ENCODE measurements around the gene PZP. TPM values are rescaled to one million over a fixed set of nuclear protein-coding genes. Genes with fewer than 3 reads are reported as not detected.

The PZP gene
- total and polyA plus RNA-seq, 2 experiments from 2014 or later = 0.92 TPM; not detected in 1

DNA sequence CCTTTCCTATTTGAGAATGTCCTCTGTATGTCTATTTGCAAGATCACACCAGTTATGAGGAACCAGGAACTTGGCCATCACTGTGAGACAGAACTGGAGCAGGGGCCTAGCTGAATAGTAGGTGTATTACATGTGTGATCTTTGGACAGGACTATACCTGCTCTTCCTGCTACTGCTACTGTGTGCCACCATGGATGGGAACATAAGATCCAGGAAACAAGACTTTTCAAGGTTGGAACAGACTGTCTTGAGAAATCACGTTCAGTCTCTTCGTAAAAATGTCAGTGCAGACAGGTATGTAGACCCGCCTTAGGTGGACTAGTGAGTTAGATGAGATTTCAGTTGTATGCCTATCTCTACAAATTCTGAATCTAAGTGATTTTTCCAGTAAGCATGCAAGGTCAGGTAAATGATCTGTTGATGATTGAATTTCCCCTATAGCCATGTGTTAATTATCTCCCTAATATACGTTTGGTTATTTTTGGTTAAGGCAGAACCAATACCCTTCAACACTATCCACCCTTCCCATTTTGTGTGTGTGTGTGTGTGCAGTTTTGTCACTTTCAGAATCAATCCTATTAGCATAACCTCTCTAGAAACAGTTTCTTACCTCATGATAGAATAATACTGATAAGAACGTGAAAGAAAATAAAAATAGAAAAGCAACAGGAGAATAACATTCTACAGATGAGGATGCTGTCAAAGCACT is 99.5 kb downstream of the PZP start:
- Histone ChIP-seq H2AFZ (no peak overlapping the region), H3K4me1 (ENCODE audit: insufficient read depth) (no peaks in the 10 kb centered on the region), H4K20me1 (replicated peaks; ENCODE audit: insufficient read depth) (no peaks in the 10 kb centered on the region), H3K4me3 (no peak overlapping the region), H3K36me3 (ENCODE audit: insufficient read depth) (no peaks in the 10 kb centered on the region), H3F3A (replicated peaks; ENCODE audit: low read depth) (no peaks in the 10 kb centered on the region), H3K9me2 (ENCODE audit: insufficient read depth) (peaks cover 2% of the 10 kb centered on the region; the same call in 1 of the 2 replicates), H3K79me2 (replicated peaks; ENCODE audit: insufficient read depth) (no peaks in the 10 kb centered on the region), H3K27ac (ENCODE audit: low read depth) (no peak overlapping the region), H3K4me2 (no peak overlapping the region), H3K27me3 (ENCODE audit: insufficient read depth) (no peaks in the 10 kb centered on the region; the same call in 1 of the 2 replicates)
- no peak for ATAC-seq
- TF ChIP-seq ZNF331 (CRISPR knock-in tag; IDR thresholded peaks at IDR 0.05; ENCODE audit: low read depth) (no peak), NANOG (IDR thresholded peaks at IDR 0.05; ENCODE audit: borderline replicate concordance) (no peak), ZNF114 (CRISPR knock-in tag; IDR thresholded peaks at IDR 0.05) (no peak), JUNB (IDR thresholded peaks at IDR 0.05; ENCODE audit: unreplicated experiment) (no peak), EZH2phosphoT487 (IDR thresholded peaks at IDR 0.05; ENCODE audit: unreplicated experiment) (no peak), POLR2AphosphoS5 (IDR thresholded peaks at IDR 0.05; ENCODE audit: low read depth) (no peak)
- TF ChIP-seq, protein P1, sequence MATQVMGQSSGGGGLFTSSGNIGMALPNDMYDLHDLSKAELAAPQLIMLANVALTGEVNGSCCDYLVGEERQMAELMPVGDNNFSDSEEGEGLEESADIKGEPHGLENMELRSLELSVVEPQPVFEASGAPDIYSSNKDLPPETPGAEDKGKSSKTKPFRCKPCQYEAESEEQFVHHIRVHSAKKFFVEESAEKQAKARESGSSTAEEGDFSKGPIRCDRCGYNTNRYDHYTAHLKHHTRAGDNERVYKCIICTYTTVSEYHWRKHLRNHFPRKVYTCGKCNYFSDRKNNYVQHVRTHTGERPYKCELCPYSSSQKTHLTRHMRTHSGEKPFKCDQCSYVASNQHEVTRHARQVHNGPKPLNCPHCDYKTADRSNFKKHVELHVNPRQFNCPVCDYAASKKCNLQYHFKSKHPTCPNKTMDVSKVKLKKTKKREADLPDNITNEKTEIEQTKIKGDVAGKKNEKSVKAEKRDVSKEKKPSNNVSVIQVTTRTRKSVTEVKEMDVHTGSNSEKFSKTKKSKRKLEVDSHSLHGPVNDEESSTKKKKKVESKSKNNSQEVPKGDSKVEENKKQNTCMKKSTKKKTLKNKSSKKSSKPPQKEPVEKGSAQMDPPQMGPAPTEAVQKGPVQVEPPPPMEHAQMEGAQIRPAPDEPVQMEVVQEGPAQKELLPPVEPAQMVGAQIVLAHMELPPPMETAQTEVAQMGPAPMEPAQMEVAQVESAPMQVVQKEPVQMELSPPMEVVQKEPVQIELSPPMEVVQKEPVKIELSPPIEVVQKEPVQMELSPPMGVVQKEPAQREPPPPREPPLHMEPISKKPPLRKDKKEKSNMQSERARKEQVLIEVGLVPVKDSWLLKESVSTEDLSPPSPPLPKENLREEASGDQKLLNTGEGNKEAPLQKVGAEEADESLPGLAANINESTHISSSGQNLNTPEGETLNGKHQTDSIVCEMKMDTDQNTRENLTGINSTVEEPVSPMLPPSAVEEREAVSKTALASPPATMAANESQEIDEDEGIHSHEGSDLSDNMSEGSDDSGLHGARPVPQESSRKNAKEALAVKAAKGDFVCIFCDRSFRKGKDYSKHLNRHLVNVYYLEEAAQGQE (IDR thresholded peaks at IDR 0.05; ENCODE audit: unreplicated experiment) = no peak
- Mint-ChIP-seq H3K36me3 (ENCODE audit: low read depth) (no peaks in the 10 kb centered on the region), H3K27me3 (ENCODE audit: insufficient read depth, low read depth, poor library complexity) (no peaks in the 10 kb centered on the region), H3K4me3 (no peak overlapping the region), H3K9me3 (no peaks in the 10 kb centered on the region), H3K4me1 (no peaks in the 10 kb centered on the region), H3K27ac (no peak overlapping the region)
- no peak for DNase-seq (ENCODE audit: low spot score)

DNA sequence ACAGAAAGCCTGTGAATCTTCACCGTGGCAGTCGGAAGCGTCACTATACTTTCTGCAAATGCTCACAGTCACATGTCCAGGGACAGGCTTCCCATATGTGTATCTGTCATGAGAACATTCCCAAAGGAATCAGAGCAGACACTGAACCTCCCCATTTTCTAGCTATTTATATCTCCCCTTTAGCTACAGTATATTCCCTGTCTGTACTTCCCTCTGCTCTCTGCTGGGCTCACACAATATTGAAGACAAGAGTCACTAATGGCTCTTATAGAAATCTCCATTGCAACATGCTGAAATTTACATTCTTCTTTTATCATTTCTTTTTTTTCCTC is 100.7 kb downstream of the PZP start:
- no peak for DNase-seq (ENCODE audit: low spot score)
- Histone ChIP-seq H3K36me3 (ENCODE audit: insufficient read depth) (no peaks in the 10 kb centered on the region), H3K27me3 (ENCODE audit: insufficient read depth) (no peaks in the 10 kb centered on the region), H3K4me2 (no peak overlapping the region), H4K20me1 (replicated peaks; ENCODE audit: insufficient read depth) (no peaks in the 10 kb centered on the region), H3K4me1 (ENCODE audit: insufficient read depth) (no peaks in the 10 kb centered on the region), H3K79me2 (replicated peaks; ENCODE audit: insufficient read depth) (no peaks in the 10 kb centered on the region), H3K9me2 (ENCODE audit: insufficient read depth) (peaks cover 2% of the 10 kb centered on the region; the same call in 1 of the 2 replicates), H2AFZ (no peak overlapping the region), H3F3A (replicated peaks; ENCODE audit: low read depth) (no peaks in the 10 kb centered on the region), H3K27ac (ENCODE audit: low read depth) (no peak overlapping the region), H3K4me3 (no peak overlapping the region)
- H3K4me3 Mint-ChIP-seq = no peak overlapping the region
- ATAC-seq = no peak
- no peaks in the 10 kb centered on the region for H3K27me3 Mint-ChIP-seq (ENCODE audit: insufficient read depth, low read depth, poor library complexity)
- no peaks in the 10 kb centered on the region for H3K9me3 Mint-ChIP-seq
- no peak overlapping the region for H3K27ac Mint-ChIP-seq
- no peaks in the 10 kb centered on the region for H3K4me1 Mint-ChIP-seq
- H3K36me3 Mint-ChIP-seq (ENCODE audit: low read depth) = no peaks in the 10 kb centered on the region
- TF ChIP-seq STAT1 (IDR thresholded peaks at IDR 0.05; ENCODE audit: unreplicated experiment) (no peak), NANOG (IDR thresholded peaks at IDR 0.05; ENCODE audit: borderline replicate concordance) (no peak), EZH2phosphoT487 (IDR thresholded peaks at IDR 0.05; ENCODE audit: unreplicated experiment) (no peak), CREB1 (CRISPR knock-in tag; IDR thresholded peaks at IDR 0.05; ENCODE audit: low read depth) (no peak), ZNF114 (CRISPR knock-in tag; IDR thresholded peaks at IDR 0.05) (no peak), JUNB (IDR thresholded peaks at IDR 0.05; ENCODE audit: unreplicated experiment) (no peak), POLR2AphosphoS5 (IDR thresholded peaks at IDR 0.05; ENCODE audit: low read depth) (no peak), EZH2 (IDR thresholded peaks at IDR 0.05; ENCODE audit: low read depth, unreplicated experiment) (no peak)
- TF ChIP-seq, protein P1 (IDR thresholded peaks at IDR 0.05; ENCODE audit: unreplicated experiment) = no peak
- TF ChIP-seq, protein P2, sequence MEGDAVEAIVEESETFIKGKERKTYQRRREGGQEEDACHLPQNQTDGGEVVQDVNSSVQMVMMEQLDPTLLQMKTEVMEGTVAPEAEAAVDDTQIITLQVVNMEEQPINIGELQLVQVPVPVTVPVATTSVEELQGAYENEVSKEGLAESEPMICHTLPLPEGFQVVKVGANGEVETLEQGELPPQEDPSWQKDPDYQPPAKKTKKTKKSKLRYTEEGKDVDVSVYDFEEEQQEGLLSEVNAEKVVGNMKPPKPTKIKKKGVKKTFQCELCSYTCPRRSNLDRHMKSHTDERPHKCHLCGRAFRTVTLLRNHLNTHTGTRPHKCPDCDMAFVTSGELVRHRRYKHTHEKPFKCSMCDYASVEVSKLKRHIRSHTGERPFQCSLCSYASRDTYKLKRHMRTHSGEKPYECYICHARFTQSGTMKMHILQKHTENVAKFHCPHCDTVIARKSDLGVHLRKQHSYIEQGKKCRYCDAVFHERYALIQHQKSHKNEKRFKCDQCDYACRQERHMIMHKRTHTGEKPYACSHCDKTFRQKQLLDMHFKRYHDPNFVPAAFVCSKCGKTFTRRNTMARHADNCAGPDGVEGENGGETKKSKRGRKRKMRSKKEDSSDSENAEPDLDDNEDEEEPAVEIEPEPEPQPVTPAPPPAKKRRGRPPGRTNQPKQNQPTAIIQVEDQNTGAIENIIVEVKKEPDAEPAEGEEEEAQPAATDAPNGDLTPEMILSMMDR (conservative IDR thresholded peaks at IDR 0.05; ENCODE audit: low read depth in 2 of 2) = no peak
- TF ChIP-seq, protein P3, sequence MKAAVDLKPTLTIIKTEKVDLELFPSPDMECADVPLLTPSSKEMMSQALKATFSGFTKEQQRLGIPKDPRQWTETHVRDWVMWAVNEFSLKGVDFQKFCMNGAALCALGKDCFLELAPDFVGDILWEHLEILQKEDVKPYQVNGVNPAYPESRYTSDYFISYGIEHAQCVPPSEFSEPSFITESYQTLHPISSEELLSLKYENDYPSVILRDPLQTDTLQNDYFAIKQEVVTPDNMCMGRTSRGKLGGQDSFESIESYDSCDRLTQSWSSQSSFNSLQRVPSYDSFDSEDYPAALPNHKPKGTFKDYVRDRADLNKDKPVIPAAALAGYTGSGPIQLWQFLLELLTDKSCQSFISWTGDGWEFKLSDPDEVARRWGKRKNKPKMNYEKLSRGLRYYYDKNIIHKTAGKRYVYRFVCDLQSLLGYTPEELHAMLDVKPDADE (IDR thresholded peaks at IDR 0.05) = no peak

All from GM23338 (cell line).